ENCODE measurements around the gene ELAVL4. TPM values are rescaled to one million over a fixed set of nuclear protein-coding genes. Genes with fewer than 3 reads are reported as not detected.

The ELAVL4 gene
- total and polyA plus RNA-seq, 11 donors = 0.08 to 0.37 (median 0.32) TPM; not detected in 8

DNA sequence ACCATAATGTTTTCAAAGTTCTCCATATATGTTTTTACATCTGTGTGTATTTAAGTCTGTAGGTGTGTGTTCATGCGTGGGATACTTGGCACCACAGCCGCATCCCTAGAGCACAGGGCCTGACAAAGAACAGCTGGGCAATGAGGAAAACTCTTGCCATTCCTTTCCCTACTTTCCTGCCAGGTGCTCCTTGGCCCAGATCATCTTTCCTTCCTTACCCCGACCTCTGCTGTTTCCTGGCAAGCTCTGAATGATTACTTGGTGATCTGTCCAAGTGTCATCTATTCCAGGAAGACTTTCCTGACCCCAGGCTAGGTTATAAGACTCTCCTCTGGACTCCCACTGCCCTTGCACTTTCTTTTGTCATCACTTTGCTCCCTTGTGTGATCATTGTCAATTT, 123.6 kb downstream of the ELAVL4 start:
- ATAC-seq = no peak
- H3K36me3 ChIP-seq = no peaks in the 10 kb centered on the region
- TF ChIP-seq, protein P1, sequence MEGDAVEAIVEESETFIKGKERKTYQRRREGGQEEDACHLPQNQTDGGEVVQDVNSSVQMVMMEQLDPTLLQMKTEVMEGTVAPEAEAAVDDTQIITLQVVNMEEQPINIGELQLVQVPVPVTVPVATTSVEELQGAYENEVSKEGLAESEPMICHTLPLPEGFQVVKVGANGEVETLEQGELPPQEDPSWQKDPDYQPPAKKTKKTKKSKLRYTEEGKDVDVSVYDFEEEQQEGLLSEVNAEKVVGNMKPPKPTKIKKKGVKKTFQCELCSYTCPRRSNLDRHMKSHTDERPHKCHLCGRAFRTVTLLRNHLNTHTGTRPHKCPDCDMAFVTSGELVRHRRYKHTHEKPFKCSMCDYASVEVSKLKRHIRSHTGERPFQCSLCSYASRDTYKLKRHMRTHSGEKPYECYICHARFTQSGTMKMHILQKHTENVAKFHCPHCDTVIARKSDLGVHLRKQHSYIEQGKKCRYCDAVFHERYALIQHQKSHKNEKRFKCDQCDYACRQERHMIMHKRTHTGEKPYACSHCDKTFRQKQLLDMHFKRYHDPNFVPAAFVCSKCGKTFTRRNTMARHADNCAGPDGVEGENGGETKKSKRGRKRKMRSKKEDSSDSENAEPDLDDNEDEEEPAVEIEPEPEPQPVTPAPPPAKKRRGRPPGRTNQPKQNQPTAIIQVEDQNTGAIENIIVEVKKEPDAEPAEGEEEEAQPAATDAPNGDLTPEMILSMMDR (IDR thresholded peaks at IDR 0.05) = no peak
- no peak for TF ChIP-seq POLR2A (IDR thresholded peaks at IDR 0.05)
- H3K4me1 ChIP-seq = no peaks in the 10 kb centered on the region
- DNase-seq = no peak
- no peaks in the 10 kb centered on the region for H3K27me3 ChIP-seq
- intact Hi-C loops (cut with DNase I) = no loop called here
- no peak overlapping the region for H3K27ac ChIP-seq
- H3K4me3 ChIP-seq = no peak overlapping the region
- H3K9me3 ChIP-seq = no peaks in the 10 kb centered on the region
- WGBS, 4 donors = 45 to 60% (median 51%) methylated on average over 3 of the region's 3 CpGs

DNA sequence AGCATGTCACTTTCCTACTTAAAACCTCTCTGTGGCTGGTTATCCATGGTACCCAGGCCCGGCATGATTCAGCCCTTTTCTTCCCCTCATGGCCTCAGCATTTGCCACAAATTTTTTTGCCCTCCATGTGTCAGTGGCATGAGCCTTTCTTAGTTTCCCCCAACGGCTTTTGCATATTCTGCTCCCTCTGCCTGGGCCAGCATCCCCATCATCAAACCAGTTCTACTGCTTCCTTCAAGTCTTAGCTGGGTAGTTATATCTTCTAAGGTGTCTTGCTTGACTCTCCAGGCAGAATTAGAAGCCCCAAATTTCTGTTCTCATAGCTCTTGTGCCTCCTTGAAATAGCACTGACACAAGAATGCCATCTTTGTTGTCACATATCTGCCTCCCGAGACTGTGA, 127.9 kb downstream of the ELAVL4 start:
- WGBS, 4 donors = 55 to 67% (median 64%) methylated on average over 3 of the region's 3 CpGs

DNA sequence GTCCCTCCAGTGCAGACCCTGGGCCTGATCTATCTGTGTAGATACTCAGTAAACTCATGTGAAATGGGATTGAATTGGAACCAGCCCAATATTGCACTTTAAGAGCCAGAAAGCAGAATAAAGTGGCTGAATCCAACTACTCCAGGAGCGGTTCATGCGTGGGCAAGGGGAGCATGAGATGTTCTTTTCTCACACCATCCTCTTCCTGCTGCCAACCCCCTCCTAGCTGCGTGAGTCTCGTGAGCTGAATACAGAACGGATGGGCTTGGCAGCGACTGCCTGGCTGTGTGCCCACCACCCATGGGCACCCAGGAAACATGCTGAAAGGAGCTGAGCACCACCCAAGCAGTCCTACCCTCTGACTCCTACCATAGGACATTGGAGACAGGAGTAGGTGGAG, 128.3 kb downstream of the ELAVL4 start:
- H3K9me3 ChIP-seq = peaks cover 0 to 5% (median 0%) of the 10 kb centered on the region in 12 donors
- H3K36me3 ChIP-seq = no peaks in the 10 kb centered on the region
- DNase-seq (no peak), ATAC-seq (no peak)
- H3K27ac ChIP-seq = no peak overlapping the region
- no peak overlapping the region for H3K4me3 ChIP-seq
- intact Hi-C loops (cut with DNase I) = no loop called here
- H3K27me3 ChIP-seq = no peaks in the 10 kb centered on the region
- TF ChIP-seq POLR2A (IDR thresholded peaks at IDR 0.05) = no peak
- TF ChIP-seq, protein P1 (IDR thresholded peaks at IDR 0.05) = no peak
- WGBS, 4 donors = 79 to 90% (median 81%) methylated on average over 6 of the region's 6 CpGs
- H3K4me1 ChIP-seq = no peaks in the 10 kb centered on the region

More for the DNA sequence above, 127.9 kb downstream of the ELAVL4 start:
- Histone ChIP-seq H3K36me3 (no peaks in the 10 kb centered on the region), H3K9me3 (peaks cover 0 to 2% (median 0%) of the 10 kb centered on the region in 12 donors), H3K4me3 (no peak overlapping the region), H3K4me1 (no peaks in the 10 kb centered on the region), H3K27me3 (no peaks in the 10 kb centered on the region), H3K27ac (no peak overlapping the region)
- ATAC-seq (no peak), DNase-seq (no peak)
- TF ChIP-seq POLR2A (IDR thresholded peaks at IDR 0.05) = no peak
- TF ChIP-seq, protein P1 (IDR thresholded peaks at IDR 0.05) = no peak
- intact Hi-C loops (cut with DNase I) = no loop called here

DNA sequence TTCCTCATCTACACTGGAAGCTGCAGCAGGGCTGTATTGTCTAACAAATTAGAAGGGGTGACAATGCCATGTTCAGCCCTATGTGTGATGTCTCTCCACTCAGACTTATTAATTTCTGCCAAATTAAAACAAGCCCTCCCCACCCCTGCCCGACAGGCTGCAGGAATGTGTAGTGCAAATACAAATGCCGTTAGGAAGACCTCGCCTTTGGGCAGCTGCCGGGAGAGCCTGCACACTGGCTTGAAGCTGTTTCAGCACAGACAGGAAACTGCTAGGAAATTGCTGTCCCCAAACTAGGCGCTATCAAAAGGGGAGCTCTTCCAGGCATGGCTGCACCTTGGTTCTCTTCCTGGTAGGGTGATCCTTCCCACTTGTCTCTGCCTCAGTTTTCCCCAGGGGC, 135.2 kb downstream of the ELAVL4 start:
- H3K36me3 ChIP-seq = no peaks in the 10 kb centered on the region
- H3K9me3 ChIP-seq = peaks cover 0 to 5% (median 0%) of the 10 kb centered on the region in 12 donors
- ATAC-seq (no peak), DNase-seq (no peak)
- no peak overlapping the region for H3K27ac ChIP-seq
- WGBS, 4 donors = 46 to 64% (median 50%) methylated on average over 5 of the region's 5 CpGs
- H3K4me3 ChIP-seq = no peak overlapping the region
- intact Hi-C loops (cut with DNase I) = no loop called here
- H3K4me1 ChIP-seq = no peaks in the 10 kb centered on the region
- TF ChIP-seq, protein P1 (IDR thresholded peaks at IDR 0.05) = no peak
- TF ChIP-seq POLR2A (IDR thresholded peaks at IDR 0.05) = no peak
- peaks cover 0 to 5% (median 0%) of the 10 kb centered on the region in 9 donors for H3K27me3 ChIP-seq
